Loucy (cell line): ENCODE results near the gene CERS6.

ENCODE experiments used
- H2AFZ ChIP-seq: fragments of 200-600 bp; sonication (generic); 2 replicates; pipeline ENCODE4 v1.6.0; 2016; ENCODE audit warnings: antibody characterized with exemption, mild to moderate bottlenecking, low read length, moderate library complexity
- H3F3A ChIP-seq: fragments of 200-600 bp; 2 replicates; pipeline ENCODE4 v1.6.0; 2016; ENCODE audit warnings: antibody characterized with exemption, low read depth, mild to moderate bottlenecking
- H3K27me3 ChIP-seq: fragments of 200-600 bp; sonication (generic); 2 replicates; pipeline ENCODE4 v1.6.1; 2014; ENCODE audit warnings: low read length, mild to moderate bottlenecking; ENCODE audit not compliant: insufficient read depth, poor library complexity, severe bottlenecking
- H3K36me3 ChIP-seq: fragments of 200-600 bp; sonication (generic); 2 replicates; pipeline ENCODE4 v1.6.1; 2016; ENCODE audit warnings: low read length; ENCODE audit not compliant: insufficient read depth
- H3K4me1 ChIP-seq: fragments of 200-600 bp; sonication (generic); 2 replicates; pipeline ENCODE4 v1.5.1; 2014; ENCODE audit warnings: low read length, mild to moderate bottlenecking; ENCODE audit not compliant: insufficient read depth, poor library complexity, severe bottlenecking
- H3K4me2 ChIP-seq: fragments of 200-600 bp; sonication (generic); 2 replicates; pipeline ENCODE4 v1.6.0; 2014; ENCODE audit warnings: antibody characterized with exemption, low read length, low read depth, mild to moderate bottlenecking; ENCODE audit not compliant: poor library complexity, severe bottlenecking
- H3K4me3 ChIP-seq: fragments of 200-600 bp; sonication (generic); 2 replicates; pipeline ENCODE4 v1.5.1; 2014; ENCODE audit warnings: low read length, mild to moderate bottlenecking, mixed read lengths; ENCODE audit not compliant: poor library complexity, severe bottlenecking
- H3K79me2 ChIP-seq: fragments of 200-600 bp; sonication (generic); 2 replicates; pipeline ENCODE4 v1.6.1; 2014; ENCODE audit warnings: low read length; ENCODE audit not compliant: insufficient read depth
- H3K9ac ChIP-seq: fragments of 200-600 bp; sonication (generic); 2 replicates; pipeline ENCODE4 v1.6.0; 2014; ENCODE audit warnings: mild to moderate bottlenecking, low read depth, low read length, moderate library complexity; ENCODE audit not compliant: poor library complexity, severe bottlenecking
- H3K9me2 ChIP-seq: fragments of 200-600 bp; sonication (generic); replicated peaks from 2 replicates; pipeline ENCODE4 v1.6.1; 2016; ENCODE audit warnings: low read depth, low read length, mixed read lengths
- H3K9me3 ChIP-seq: fragments of 200-600 bp; sonication (generic); 2 replicates; pipeline ENCODE4 v1.6.1; 2014; ENCODE audit warnings: mild to moderate bottlenecking, antibody characterized with exemption, low read length, low read depth; ENCODE audit not compliant: insufficient read depth
- H4K20me1 ChIP-seq: fragments of 200-600 bp; sonication (generic); 2 replicates; pipeline ENCODE4 v1.6.0; 2014; ENCODE audit warnings: antibody characterized with exemption, low read length, mild to moderate bottlenecking; ENCODE audit not compliant: insufficient read depth, poor library complexity, severe bottlenecking
- CTCF ChIP-seq: fragments of 200-600 bp; sonication (generic); conservative IDR thresholded peaks from 2 replicates; pipeline ENCODE4 v1.5.1; 2014; ENCODE audit warnings: mild to moderate bottlenecking, antibody characterized with exemption, low read length
- EZH2phosphoT487 ChIP-seq: fragments of 200-600 bp; IDR thresholded peaks from 2 replicates; pipeline ENCODE4 v1.6.1; 2018; ENCODE audit warnings: antibody characterized with exemption, mild to moderate bottlenecking, moderate library complexity, borderline replicate concordance

The CERS6 gene

DNA sequence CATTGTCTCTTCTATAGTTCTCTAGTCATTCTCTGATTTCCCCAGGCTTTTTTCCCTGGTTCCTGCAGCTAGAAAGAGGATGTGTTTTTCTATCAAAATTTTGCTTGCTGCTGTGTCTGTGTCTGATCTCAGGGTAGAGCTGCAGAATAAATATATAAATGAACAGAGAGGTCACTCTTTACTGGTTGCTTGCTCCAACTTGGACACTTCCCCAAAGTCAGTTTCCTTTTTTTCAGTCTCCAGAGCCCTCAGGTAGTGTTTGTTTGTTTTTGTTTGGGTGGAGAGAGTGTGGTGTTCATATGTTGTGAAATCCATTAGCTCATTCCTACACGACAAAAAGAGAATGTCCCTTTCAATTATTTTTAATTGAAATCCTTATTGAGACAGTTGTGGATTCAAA, 85.8 kb downstream of the CERS6 start:
- TF ChIP-seq CTCF (no peak), EZH2phosphoT487 (no peak)
- H3K79me2 ChIP-seq: peaks cover 55% of the 10 kb centered on the region; the same call in 1 of the 2 replicates

GRCh38 chr2:168543037-168543436, 87.0 kb downstream of the CERS6 start:
- Histone ChIP-seq H3K27me3 (no peaks in the 10 kb centered on the region), H4K20me1 (peaks cover 8% of the 10 kb centered on the region), H3K4me3 (no peak overlapping the region), H3K4me1 (peaks cover 16% of the 10 kb centered on the region), H3K9me3 (peaks cover 9% of the 10 kb centered on the region; the same call in 1 of the 2 replicates), H3F3A (no peaks in the 10 kb centered on the region), H3K9ac (no peak overlapping the region), H3K4me2 (no peak overlapping the region), H3K9me2 (no peaks in the 10 kb centered on the region), H3K79me2 (peaks cover 46% of the 10 kb centered on the region; the same call in 1 of the 2 replicates), H3K36me3 (peaks cover 11% of the 10 kb centered on the region; the same call in 1 of the 2 replicates), H2AFZ (no peak overlapping the region)
- TF ChIP-seq CTCF: no peak
- TF ChIP-seq EZH2phosphoT487: no peak

More for the DNA sequence above, 85.8 kb downstream of the CERS6 start:
- H3K4me3 ChIP-seq: no peak overlapping the region
- H3K27me3 ChIP-seq: no peaks in the 10 kb centered on the region
- no peak overlapping the region for H2AFZ ChIP-seq
- 0 out of 2 replicates have a peak, but pooled peaks cover 6% of the 10 kb centered on the region for H3K36me3 ChIP-seq
- peaks cover 8% of the 10 kb centered on the region for H4K20me1 ChIP-seq
- no peaks in the 10 kb centered on the region for H3F3A ChIP-seq
- H3K4me1 ChIP-seq: peaks cover 16% of the 10 kb centered on the region
- no peak overlapping the region for H3K9ac ChIP-seq
- H3K9me3 ChIP-seq: peaks cover 9% of the 10 kb centered on the region; the same call in 1 of the 2 replicates
- H3K4me2 ChIP-seq: no peak overlapping the region
- H3K9me2 ChIP-seq: no peaks in the 10 kb centered on the region

- Histone ChIP-seq H3F3A (no peaks in the 10 kb centered on the region; the same call in 1 of the 2 replicates), H3K9me3 (peaks cover 9% of the 10 kb centered on the region; the same call in 1 of the 2 replicates)
These were observed 87.9 kb downstream of the CERS6 start for GRCh38 chr2:168543935-168544334.

More at GRCh38 chr2:168543935-168544334, 87.9 kb downstream of the CERS6 start:
- Histone ChIP-seq H3K79me2 (peaks cover 40% of the 10 kb centered on the region; the same call in 1 of the 2 replicates), H3K9me2 (no peaks in the 10 kb centered on the region), H3K27me3 (no peaks in the 10 kb centered on the region), H3K4me2 (no peak overlapping the region), H3K36me3 (peaks cover 17% of the 10 kb centered on the region; the same call in 1 of the 2 replicates), H4K20me1 (peaks cover 8% of the 10 kb centered on the region), H3K9ac (no peak overlapping the region), H2AFZ (no peak overlapping the region), H3K4me1 (peaks cover 16% of the 10 kb centered on the region), H3K4me3 (no peak overlapping the region)
- TF ChIP-seq EZH2phosphoT487 (no peak), CTCF (no peak)
